Fibroblast of villous mesenchyme (primary cell): ENCODE results near the gene TUBA8. TPM values are rescaled to one million over a fixed set of nuclear protein-coding genes. Genes with fewer than 3 reads are reported as not detected.

Experiments
- DNase-seq: peaks from one replicate; pipeline ENCODE4 v3.0.0-alpha.2; 2010; ENCODE audit warnings: low read depth
- H3K4me3 ChIP-seq: 2 replicates; pipeline ENCODE4 v1.5.1; 2011; ENCODE audit warnings: low read depth, mild to moderate bottlenecking, low read length
- CTCF ChIP-seq: IDR thresholded peaks from 2 replicates; pipeline ENCODE4 v1.5.1; 2012; ENCODE audit warnings: low read depth, mild to moderate bottlenecking, low read length; ENCODE audit not compliant: insufficient read depth
- total RNA-seq: library from RNA; depleted of rRNA; stranded (reverse); fragments of >200 nt; gene quantifications from 2 replicates; pipeline ENCODE4 v1.2.3, GENCODE V29; 2012

Gene TUBA8
- total RNA-seq, 1 donor: under 0.01 TPM

- TF ChIP-seq CTCF: no peak
- no peak overlapping the region for H3K4me3 ChIP-seq
- DNase-seq: no peak
These were observed 23.2 kb upstream of the TUBA8 start for GRCh38 chr22:18087350-18087855.

- TF ChIP-seq CTCF: no peak
These were observed 21.6 kb upstream of the TUBA8 start for GRCh38 chr22:18088825-18089568.

GRCh38 chr22:18090286-18090685, 20.3 kb upstream of the TUBA8 start:
- DNase-seq: no peak
- no peak for TF ChIP-seq CTCF
- no peak overlapping the region for H3K4me3 ChIP-seq

More at GRCh38 chr22:18088825-18089568, 21.6 kb upstream of the TUBA8 start:
- no peak overlapping the region for H3K4me3 ChIP-seq
- DNase-seq: no peak

- TF ChIP-seq CTCF: no peak
- H3K4me3 ChIP-seq: peak overlapping the region; percentile 22
These were observed 19.1 kb upstream of the TUBA8 start for GRCh38 chr22:18091478-18091877.

GRCh38 chr22:18091916-18092526, 18.6 kb upstream of the TUBA8 start:
- peak; percentile 82 for DNase-seq
- H3K4me3 ChIP-seq: peak overlapping the region; percentile 22
- TF ChIP-seq CTCF: peak; percentile 19

More at GRCh38 chr22:18091478-18091877, 19.1 kb upstream of the TUBA8 start:
- DNase-seq: no peak

- no peak for TF ChIP-seq CTCF
- no peak overlapping the region for H3K4me3 ChIP-seq
- DNase-seq: no peak
These were observed 16.9 kb upstream of the TUBA8 start for GRCh38 chr22:18093661-18094060.
